GM19025 (cell line): Measurements from ENCODE around the gene PRODH2.
"Not testable (repeated sequence)": the region's sequence is repeated elsewhere in the genome, so short reads cannot be mapped to it uniquely, and the experiment has no call there.

Source experiments
- ATAC-seq: cut with Tn5 transposase; IDR thresholded peaks from one replicate; pipeline ENCODE4 v1.9.1; 2021; ENCODE audit warnings: mild to moderate bottlenecking, low read depth, moderate library complexity; ENCODE audit not compliant: unreplicated experiment

Gene PRODH2

DNA sequence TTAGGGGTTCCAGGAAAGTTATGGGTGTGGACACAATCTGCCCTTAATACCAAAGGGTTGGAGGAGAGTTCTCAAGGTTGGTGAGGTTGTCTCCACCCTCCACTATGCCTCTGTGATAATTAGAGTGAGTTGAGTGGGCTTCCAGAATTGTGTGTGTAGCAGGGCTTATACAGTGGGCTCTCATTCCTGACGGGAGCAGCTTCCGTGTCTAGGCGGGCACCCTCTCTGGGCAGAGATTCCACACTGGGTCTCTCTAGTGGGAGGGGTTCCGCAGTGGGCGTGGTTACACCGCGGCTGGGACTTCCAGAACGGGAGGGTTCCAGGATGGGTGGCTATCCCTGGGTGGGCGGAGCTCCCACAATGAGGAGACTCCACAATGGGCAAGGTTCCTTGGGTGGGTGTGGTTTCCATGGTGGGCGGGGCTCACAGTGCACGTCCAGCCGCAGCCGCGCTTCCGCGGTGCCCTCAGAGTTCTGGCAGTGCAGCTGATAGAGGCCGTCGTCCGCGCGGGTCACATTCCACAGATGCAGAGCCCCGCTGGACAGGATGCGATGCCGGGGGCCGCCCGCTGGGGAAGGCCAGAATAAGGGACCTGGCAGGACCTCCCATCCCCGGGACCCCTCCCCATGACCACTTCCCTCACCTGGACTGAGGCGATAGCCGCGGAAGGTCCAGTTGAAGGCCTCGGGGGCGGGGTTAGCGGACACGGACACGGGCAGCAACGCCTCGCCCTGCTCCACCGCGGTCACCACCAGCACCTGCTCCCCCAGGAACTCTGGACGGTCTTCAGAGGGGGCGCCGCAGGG, 31.2 kb upstream of the PRODH2 start:
- no peak for ATAC-seq

DNA sequence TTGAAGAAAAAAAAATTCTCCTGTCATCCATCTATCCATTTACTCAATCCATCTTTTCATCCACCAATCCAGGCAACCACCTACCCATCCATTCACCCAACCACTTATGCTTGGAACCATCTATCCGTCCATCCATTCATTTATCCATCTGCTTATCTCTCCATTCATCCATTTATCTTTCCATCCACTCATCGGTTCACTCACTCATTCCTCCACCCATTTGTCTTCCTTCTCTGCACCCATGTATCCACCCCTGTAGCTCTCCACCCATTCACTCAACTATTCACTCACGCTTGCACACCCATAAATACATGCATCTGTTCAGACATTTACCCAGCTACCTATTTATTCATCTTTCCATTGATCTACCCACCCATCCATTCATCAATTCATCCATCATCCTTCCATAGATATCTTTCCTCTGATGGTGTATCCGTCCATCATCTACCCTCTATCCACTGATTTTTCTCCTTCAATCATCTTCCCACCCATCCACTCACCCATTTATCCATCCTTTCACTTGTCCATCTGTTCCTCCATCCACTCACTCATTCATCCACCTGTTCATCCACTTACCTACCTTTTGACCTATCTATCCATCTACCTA, 30.1 kb upstream of the PRODH2 start:
- no peak for ATAC-seq

DNA sequence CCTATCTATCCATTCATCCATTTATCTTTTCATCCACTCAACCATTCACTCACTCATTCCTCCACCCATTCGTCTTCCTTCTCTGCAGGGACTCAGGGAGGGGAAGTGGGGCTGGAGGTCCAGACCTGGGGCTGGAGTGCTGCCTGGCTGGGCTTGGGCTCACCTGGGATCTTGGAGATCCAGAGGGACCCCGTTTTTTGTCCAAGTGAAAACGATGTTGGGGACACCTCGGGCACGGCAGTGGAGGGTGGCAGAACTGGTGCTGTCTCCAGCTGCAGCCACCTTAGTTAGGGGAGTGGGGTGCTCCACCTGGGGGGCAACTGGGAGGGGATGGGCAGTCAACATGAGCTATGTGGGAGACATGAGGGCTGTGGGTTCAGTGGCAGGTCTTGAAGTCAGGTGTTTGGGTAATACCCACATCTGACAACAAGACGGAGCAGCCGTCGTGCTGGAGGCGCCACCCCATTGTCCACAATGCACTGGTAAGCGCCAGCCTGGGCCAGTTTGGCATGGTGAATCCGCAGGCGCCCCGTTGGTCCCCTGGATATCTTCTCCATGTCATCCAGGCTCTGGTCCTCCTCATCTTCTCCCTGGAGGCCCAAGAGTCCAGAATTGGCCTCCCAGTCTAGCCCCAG, 29.4 kb upstream of the PRODH2 start:
- no peak for ATAC-seq

DNA sequence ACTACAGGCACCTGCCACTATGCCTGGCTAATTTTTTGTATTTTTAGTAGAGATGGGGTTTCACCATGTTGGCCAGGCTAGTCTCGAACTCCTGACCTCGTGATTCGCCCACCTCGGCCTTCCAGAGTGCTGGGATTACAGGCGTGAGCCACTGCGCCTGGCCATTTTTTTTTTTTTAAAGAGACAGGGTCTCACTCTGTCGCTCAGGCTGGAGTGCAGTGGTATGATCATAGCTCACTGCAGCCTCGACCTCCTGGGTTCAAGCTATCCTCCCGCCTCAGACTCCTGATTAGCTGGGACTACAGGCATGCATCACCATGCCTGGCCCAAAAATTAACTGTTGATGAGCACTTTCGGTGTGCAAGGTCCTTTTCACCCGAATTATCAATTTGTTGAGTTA, 23.5 kb upstream of the PRODH2 start:
- not testable (repeated sequence) for ATAC-seq

DNA sequence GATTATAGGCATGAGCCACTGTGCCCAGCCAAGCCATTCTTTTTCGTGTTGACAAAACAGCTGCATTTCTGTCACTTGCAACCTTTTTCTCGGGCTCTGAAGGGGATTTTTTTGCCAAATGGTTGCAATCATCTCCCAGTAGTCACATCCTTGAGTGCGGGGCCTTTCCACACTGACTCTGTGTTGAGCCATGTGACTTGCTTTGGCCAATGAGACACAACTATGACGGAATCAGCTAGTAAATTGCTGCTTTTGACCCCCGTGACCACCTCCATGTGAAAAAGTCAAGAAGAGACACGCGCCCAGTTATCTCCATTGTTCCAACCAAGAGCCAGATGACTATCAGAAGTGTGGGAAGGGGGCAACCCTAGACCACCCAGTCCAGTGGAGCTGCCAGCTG, 21.3 kb upstream of the PRODH2 start:
- no peak for ATAC-seq

DNA sequence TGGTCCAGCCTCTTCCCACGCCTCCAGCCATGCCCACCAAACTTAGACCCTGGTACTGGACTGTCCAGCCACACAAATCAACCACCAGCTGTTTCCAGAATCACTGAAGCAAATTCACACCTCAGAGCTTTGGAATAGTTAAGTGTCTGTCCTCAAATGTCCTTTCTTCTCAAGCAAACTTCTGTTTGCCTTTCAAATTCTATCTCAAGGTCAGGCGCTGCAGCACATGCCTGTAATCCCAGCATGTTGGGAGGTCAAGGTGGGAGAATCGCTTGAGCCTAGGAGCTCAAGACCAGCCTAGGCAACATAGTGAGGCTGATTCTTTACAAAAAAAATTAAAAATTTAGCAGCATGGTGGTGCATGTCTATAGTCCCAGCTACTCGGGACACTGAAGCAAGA, 19.4 kb upstream of the PRODH2 start:
- ATAC-seq: no peak

DNA sequence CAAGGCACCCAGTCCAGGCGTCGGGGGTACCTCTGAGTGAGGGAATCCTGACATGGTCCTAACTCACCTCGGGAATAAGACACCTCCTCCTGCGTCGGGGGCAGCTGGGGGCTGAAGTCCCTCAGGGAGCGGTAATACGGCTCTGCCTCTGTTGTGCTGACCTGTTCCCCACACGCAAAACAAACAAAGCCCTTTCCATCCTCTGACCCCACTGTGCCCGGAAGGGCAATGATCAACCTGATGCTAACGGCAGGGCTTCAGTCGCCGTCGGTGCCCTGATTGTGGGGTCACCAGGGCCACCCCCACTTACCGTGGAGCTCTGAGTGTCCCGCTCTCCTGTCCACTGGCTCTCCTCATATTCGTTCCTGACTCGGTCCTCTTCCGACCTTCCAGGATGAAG, 18.3 kb upstream of the PRODH2 start:
- ATAC-seq: no peak

DNA sequence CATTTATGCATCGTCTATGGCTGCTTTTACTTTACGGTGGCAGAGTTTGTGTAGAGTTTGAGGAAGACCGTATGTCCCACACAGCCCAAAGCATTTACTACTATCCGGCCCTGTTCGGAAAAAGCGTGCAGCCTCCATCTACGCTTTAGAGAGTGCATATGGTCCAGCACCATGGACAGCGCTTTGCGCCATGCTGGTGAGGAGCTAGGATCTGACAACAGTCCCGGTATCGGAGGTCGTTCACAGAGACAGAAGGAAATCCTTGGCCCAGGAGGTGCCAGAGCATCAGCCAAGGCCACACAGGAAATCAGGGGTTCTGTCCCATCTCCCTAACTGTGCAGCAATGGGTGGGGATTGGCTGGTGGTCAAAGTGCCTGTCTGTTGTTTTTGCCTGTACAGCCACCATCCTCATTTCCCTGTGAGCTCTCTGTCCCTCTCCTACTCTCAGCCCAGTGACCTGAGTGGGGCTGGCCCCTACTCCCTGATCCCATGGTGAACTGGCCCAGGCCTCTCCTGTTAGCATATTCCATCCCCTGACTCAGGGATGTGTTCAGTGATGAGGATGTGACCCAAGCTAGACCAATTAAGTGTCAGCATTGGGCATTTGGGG, 16.2 kb upstream of the PRODH2 start:
- ATAC-seq: no peak

DNA sequence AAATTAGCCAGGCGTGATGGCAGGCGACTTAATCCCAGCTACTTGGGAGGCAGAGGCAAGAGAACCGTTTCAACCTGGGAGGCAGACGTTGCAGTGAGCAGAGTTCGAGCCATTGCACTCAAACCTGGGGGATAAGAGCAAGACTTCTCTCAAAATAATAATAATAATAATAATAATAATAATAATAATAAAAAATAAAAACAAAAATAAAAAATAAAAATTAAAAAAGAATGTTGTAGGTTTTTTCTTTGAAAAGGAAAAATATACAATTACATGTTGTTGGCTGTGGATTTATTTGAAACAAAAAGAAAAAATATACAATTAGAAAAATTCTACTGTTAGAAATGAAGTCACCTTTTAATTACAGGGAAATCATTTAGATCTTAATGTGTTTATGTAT, 11.5 kb upstream of the PRODH2 start:
- ATAC-seq: no peak

DNA sequence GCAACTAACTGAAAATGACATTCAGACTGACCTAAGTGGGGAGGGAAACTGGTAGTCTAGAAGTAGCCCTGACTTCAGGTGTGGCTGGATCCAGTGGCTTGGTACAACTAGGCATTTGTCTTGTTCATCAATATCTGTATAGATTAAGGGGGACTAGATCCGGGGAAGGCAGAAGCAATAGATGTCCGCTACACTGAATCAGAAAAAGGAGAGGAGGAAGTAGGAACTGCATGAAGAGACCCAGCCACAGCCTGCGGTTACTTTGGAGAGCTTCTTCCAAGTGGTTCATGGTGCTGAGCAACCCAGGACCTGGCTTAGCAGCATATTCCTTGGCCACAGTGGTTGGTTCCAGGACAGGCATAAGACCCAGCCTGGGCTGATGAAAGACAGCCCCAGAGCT, 9.9 kb upstream of the PRODH2 start:
- ATAC-seq: no peak

DNA sequence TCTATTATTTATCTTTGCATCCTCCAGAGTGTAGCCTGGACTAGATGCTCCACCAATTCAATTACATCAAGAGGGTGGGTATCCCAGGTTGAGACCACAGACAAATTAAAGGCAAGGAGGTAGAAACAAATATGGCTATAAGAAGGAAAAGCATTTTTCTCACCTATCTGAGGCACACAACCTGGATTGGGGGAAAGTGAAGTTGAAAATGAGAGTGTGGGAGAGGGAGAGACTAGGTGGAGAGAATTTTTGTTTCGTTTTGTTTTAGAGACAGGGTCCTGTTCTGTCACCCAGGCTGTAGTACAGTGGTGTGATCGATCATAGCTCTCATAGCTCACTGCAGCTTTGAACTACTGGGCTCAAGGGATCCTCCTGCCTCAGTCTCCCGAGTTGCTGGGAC, 5.8 kb upstream of the PRODH2 start:
- ATAC-seq: no peak

DNA sequence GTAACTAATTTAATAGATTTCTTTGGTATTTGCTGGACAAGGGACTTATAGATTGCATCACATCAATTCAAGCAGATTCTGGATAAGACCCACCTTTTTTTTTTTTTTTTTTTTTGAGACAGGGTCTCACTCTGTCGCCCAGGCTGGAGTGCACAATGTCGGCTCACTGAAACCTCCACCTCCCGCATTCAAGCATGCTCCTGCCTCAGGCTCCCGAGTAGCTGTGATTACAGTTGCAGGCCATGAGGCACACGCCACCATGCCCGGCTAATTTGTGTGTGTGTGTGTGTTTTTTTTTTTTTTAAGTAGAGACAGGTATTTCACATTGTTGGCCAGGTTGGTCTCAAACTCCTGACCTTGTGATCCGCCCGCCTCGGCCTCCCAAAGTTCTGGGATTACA, 4.2 kb upstream of the PRODH2 start:
- no peak for ATAC-seq

DNA sequence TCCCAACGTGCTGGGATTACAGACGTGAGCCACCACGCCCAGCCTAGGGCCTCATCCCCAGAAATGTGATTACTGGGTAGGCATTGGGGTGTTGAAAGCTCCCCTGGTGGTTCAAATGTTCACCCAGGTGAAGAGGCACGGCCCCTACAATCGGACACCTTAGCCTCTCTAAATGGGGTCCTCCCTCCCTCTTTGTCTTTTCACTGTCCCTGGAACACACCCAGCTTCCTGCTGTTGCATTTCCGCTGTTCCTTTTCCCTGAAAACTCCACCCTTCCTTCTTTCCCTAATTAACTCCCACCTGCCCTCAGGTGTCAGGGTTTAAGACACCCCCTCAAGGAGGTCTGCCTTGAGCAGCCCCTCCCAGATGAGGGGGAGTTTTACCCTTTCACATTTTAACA, 3.6 kb upstream of the PRODH2 start:
- no peak for ATAC-seq

DNA sequence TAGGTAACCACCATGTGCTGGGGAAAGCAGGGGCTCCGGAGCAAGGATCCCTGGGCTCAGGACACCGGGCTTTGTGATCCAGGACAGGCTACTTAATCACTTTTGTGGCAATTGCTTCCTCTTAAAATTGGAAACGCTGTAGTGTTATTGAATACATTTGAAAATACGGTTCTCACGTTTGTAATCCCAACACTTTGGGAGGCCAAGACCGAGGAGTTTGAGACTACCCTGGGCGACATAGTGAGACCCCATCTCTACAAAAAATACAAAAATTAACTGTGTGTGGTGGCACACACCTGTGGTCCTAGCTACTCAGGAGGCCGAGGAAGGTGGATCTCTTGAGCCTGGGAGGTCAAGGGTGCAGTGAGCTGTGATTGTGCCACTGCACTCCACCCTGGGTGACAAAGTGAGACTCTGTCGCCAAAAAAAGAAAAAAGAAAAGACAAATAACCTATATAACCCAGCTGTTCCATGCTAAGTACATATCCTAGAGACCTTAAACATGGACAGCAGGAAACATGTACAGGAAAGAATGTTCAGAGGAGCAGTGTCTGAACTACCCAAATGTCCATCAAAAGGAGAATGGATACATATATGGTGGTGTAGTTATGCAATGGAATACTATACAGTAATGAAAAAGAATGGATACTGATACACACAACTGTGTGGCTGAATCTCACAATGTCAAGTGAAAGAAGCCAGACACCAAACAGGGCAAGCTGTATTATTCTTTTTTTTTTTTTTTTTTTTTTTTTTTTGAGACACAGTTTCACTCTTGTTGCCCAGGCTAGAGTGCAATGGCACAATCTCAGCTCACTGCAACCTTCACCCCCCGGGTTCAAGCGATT, 622 bp upstream of the PRODH2 start:
- no peak for ATAC-seq

DNA sequence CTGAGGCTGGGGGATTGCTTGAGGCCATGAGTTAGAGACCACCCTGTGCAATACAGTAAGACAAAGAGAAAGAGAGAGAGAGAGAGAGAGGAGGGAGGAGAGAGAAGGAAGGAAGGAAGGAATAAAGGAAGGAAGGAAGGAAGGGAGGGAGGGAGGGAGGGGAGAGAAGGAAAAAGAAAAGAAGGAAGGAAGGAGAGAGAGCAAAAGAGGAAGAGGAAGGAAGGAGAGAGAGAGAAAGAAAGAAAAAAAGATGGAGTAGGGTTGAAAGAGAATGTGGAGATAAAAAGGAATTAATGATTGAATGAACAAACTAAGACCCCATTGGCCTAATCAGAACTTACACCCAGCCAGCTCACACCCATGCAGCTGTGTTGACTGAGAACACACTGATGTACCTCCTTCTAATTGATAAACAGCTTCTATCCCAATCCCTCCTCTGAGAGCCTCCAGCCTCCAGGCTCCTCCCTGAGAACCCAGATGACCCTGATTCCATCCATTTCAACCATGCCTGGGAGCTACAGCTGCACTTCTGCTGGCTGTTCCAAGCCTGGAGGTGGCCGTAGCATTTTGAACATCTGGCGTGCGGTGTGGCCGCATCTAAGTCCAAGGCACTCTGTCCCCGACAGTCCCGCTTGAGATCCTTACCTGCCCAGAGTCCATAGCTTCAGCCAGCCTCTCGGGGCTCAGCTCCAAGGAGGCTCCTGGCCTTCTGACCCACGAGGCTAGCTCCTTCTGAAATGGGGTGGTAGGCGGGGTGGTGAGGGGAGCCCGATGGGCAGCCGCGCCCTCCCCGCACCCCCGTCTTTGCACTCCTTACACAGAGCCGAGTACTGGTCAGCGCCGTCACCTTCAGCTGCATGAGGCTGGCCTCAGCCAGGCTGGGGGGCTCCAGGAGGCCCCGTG, 1.1 kb downstream of the PRODH2 start:
- no peak for ATAC-seq

DNA sequence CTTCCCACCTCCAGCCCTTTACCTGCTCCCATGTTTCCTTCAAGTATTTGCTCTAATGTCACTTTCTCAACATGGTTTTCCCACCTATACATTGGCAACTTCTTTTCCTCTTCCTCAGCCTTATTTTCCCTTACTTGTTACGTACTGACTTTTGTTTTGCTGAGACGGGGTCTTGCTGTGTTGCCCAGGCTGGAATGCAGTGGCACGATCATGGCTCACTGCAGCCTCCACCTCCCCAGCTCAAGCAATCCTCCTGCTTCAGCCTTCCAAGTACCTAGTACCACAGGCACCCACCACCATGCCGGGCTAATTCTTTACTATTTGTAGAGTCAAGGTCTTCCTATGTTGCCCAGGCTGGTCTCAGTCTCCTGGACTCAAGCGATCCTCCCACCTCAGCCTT, 5.0 kb downstream of the PRODH2 start:
- no peak for ATAC-seq

DNA sequence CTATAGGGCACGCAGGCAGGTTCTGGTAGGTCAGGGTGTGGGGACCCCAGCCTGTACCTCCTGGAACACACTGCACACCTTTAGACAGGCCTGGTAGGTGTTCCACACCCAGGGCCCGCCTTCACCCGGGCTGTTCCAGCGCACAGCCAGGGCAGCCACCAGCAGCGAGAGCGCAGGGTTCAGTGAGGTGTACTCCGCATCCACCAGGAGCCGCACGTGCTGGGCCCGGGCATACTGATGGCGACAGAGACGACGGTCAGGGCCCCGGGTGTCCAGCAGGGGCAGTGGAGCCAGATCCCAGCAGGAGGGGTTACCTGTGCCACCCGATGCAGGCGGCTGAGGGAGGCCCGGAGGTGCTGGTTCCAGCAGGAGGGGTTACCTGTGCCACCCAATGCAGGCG, 6.0 kb downstream of the PRODH2 start:
- ATAC-seq: no peak

DNA sequence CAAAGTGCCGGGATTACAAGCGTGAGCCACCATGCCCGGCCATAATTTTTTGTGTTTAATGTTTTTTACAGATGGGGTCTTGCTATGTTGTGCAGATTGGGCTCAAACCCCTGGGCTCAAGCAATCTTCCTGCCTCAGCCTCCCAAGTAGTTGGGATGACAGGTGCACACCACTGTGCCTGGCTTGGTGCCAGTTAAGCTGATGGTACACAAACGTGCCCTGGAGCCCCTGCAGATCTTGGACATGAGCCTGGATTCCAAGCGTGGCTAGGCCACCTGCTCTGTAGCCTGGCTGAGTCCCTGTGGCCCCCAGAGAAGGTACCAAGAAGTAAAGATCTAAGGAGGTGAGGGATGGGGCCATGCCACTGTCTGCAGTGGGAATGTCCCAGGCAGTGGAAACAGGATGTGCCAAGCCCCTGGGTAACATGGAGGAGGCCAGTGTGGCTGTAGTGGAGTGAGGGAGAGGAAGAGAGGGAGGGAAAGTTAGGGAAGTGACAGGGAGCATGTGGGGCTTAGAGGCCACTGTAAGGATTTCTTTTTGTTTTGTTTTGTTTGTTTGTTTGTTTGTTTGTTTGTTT, 7.0 kb downstream of the PRODH2 start:
- no peak for ATAC-seq

DNA sequence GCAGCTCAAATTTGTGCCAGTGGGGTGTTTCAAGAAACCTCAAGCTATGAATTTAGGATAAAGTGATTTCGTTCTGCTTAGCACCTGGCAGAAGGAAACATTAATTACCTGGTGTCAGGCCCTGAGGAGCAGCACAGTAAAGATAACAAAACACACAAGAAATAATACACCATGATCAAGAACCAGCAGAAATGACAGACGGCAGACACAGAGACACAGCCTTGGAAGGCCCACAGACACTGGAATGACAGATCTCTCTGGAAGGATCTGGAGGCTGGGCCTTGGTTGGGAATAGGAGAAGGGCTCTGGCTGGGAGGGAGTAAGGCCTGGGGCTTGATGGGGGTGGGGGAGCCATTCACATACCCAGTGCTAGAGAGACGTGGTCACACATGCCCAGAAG, 10.8 kb downstream of the PRODH2 start:
- ATAC-seq: no peak
